CD4-positive, alpha-beta T cell treated with Interferon alpha-2 for 1 hour (primary cell): ENCODE data around the gene PPM1E.
"Not testable (repeated sequence)": the region's sequence is repeated elsewhere in the genome, so short reads cannot be mapped to it uniquely, and the experiment has no call there.

Source experiments
- DNase-seq, 2 donors: peaks; one replicate each; pipeline ENCODE4 v3.0.0-alpha.2; 2020 to 2022

Gene PPM1E

DNA sequence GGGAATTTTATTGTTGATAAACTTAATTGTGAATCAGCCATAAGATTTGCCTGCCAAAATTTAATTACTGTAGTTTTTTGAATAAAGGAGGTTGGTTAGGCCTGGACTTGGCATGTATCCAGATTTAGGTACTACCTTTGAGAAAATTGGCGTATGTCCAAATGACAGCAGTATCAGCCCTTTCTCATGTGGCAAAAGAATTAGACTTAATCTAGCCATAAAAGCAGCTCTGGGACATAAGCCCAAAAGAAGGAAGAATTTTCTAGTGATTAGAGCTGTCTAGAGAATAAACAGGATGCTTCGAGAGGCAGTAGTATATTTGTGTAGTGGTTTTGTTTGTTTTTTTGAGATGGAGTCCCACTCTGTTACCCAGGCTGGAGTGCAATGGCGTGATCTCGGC, 27.7 kb downstream of the PPM1E start:
- no peak for DNase-seq

GRCh38 chr17:58785097-58785496, 29.4 kb downstream of the PPM1E start:
- DNase-seq = no peak

GRCh38 chr17:58786586-58787295, 31.1 kb downstream of the PPM1E start:
- no peak for DNase-seq

DNA sequence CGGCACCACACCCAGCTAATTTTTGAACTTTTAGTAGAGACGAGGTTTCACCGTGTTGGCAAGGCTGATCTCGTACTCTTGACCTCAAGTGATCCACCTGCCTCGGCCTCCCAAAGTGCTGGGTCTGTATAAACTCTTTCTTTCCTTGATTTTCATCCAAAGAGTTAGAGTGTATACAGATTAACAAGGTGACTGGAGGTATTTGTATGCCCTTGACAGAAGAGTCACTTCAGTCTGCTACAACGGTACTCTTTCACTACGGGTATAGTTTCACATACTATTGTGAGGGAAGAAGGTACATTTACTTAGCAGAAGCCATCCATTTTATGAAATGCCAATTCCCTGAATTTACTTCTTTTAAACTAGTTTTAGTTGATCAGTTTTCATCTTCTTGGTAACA, 32.5 kb downstream of the PPM1E start:
- DNase-seq = no peak

DNA sequence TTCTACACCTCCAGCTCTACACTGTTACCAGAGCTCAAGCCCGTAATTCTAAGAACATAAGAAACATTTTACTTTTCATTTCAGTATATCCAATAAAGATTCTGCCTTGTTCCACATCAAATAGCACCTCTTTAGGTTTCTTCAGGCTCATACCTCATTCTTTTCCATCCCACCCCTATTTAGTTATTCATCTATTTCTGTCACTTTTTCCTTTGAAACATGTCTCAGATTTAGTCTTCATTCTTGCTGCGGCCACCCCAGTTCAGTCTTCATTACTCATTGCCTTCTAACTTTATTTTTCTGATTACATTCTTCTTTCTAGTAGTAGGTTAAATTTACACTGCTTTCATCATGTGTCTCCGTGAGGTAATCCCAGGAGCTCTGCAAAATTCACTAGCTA, 33.5 kb downstream of the PPM1E start:
- DNase-seq = no peak

DNA sequence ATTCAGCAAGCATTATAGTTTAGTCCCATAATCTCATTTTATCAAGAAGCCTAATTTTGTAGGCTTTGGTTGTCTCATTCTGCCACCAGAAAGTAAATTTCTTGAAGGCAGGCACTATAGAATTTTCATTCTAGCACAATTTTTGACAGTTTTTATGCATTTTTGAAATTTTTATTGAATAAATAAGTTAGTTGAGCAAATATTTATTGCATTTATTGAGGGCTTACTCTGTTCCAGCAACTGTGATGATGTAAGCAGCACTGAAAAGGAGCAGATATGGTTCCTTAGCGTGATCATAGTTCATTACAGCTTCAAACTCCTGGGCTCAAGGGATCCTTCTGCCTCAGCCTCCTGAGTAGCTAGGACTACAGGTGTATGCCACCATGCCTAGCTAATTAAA, 34.2 kb downstream of the PPM1E start:
- DNase-seq = no peak

DNA sequence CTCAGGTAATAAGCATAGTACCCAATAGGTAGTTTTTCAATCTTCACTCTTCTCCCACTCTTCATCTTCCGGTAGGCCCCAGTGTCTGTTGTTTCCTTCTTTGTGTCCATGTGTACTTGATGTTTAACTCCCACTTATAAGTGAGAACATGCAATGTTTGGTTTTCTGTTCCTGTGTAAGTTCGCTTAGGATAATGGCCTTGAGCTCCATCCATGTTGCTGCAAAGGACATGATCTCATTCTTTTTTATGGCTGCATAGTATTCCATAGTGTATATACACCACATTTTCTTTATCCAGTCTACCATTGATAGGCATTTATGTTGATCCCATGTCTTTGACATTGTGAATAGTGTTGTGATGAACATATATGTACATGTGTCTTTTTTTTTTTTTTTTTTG, 38.9 kb downstream of the PPM1E start:
- DNase-seq = not testable (repeated sequence)

DNA sequence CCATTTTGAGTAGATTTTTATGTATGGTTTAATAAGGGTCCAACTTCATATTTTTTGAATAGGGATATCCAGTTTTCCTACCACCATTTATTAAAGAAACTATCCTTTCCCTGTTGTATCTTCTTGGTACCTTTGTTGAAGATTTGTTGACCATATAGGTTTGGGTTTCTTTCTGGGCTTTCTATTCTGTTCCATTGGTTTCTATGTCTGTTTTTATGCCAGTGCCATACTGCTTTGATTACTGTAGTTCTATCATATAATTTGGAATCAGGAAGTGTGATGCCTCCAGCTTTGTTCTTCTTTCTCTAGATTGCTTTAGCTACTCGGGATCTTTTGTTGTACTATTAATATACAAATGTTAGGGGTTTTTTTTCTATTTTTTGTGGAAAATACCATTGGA, 46.5 kb downstream of the PPM1E start:
- DNase-seq = no peak

DNA sequence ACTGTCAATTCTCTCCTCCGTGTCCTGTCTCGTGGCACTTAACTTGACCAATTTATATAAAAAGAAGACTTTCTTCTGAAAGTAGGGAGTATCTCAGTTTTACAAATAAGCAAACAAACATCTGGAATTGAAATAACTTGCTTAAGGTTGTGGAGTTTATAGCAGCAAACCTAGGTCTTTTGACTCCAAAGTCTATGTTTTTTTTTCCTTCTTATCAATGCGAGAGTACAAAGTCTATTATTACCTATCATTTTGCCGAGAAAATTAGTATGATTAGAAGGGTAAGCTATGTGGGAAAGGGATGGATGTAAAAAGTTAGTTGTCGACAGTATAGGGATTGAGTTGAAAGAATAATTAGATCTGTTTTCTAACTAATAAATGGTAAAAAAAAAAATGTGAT, 50.4 kb downstream of the PPM1E start:
- no peak for DNase-seq

- no peak for DNase-seq
Observed at GRCh38 chr17:58808609-58809563, 53.2 kb downstream of the PPM1E start.

DNA sequence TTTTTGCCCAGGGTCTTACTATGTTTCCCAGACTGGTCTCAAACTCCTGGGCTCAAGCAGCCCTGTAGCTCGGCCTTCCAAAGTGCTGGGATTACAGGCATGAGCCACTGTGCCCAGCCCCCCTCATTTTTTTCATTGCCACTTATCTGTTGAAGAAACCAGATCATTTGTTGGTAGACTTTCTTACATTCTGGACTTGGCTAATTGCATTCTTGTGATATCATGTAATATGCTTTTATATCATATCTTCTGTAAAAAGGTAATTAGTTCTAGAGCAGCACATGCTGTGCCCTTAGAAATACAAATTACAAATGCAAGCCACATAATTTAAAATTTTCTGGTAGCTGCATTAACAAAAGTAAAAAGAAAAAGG, 53.9 kb downstream of the PPM1E start:
- DNase-seq = no peak

- no peak for DNase-seq
Observed at GRCh38 chr17:58811290-58811689, 55.6 kb downstream of the PPM1E start.

GRCh38 chr17:58813712-58814111, 58.1 kb downstream of the PPM1E start:
- DNase-seq = no peak

GRCh38 chr17:58818654-58819053, 63.0 kb downstream of the PPM1E start:
- no peak for DNase-seq

DNA sequence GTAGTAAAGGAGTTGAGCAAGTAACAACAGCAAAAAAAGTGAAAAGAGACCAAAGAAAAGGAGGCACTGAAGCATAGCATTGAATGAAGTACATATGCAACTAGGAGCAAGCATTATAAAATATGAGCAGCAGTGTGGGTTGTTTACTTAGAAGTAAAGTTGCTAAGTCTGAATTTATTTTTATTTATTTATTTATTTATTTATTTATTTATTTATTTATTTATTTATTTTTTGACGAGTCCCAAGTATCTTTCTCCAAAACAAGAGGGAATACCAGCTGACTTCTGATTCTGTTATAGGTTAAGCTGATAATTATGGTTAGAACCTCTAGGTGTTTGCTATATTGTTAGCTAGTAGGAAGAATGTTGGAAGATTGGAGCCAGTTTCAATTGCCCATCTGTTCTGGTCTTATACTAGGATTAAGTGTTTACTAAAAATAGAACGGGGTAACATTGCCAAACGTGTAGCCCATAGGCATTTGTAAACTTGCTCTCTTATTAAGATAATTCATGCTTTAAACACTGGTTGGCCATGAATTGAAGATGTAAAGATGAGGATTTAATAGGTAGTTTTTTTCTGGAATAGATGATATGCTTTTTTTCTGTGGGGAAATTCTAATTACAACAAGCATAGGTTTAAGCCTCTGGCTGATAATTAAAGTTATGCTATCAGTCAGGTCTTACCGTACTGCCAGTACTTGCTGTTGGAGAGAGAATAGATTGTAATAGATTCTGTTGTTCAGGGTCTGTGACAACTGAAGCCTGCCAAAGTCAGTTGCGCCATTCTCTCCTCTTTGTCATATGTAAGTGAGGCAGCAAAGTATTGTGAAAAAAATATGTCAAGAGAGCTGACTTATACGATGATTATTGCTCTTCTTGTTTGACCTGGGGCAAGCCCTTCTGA, 66.7 kb downstream of the PPM1E start:
- no peak for DNase-seq

DNA sequence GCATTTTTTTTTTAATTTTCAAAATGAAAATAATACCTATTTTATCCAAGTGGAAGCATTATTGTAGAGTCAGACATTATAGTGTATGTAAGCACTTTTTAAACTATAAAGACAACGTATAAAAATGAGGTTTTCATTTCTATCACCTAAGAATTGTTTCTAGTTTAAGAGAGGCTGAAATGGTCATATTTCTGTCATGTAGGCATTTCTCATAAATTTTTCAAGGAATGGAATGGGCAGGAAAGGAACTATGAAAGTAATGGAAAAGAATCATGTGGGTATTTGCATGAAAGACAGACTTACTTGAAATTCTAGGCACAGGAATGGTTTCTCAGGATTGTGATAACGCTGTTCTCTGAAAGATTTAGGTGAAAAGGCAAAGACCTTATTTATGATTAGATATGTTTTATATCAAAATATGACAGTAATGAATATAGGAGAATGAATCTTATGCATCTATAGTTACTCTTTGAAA, 67.4 kb downstream of the PPM1E start:
- DNase-seq = no peak

DNA sequence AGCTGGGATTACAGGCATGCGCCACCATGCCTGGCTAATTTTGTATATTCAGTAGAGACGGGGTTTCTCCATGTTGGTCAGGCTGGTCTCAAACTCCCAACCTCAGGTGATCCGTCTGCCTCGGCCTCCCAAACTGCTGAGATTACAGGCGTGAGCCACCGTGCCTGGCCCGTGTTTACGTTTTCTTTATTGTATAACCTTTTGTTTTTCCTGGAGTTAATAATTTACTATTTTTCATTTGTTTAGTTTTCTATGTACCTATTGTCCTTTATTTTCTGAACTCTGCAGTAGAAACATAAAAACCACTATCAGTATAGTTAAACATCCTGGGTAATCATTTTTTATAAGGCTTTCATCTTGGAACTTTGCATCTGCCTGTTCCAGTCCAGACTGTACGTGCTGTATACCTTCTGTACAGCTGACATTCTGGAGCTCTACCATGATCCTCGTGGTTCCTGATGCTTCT, 73.6 kb downstream of the PPM1E start:
- no peak for DNase-seq

GRCh38 chr17:58831780-58832179, 76.1 kb downstream of the PPM1E start:
- DNase-seq = no peak

DNA sequence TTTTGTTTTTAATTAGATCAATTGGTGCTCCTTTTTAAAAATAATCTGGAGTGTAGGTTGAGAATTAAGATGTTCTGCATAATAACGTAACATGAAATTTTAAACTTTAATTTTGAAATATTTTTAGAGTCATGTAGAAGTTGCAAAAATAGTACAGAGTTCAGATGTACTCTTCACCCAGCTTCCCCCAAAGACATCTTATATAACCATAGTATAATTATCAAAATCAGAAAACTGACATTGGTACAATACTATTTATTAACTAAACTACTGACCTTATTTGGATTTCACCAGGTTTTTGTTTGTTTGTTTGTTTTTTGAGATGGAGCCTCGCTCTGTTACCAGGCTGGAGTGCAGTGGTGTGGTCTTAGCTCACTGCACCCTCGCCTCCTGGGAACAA, 76.9 kb downstream of the PPM1E start:
- DNase-seq = no peak

DNA sequence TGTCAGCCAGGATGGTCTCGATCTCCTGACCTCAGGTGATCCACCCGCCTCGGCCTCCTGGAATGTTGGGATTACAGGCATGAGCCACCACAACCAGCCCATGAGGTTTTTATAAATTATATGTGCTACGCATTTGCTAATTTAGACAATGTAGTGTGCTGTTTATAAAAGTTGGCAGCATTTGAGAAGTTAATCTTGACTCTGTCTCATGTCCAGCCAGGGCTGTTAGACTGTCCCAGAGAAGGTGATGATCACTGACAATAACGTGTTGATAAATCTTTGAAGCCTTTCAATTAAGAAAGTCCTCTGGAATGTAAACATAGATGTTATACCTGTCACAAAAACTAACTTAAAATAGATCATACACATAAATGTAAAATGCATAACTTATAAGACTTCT, 82.0 kb downstream of the PPM1E start:
- DNase-seq = no peak

- no peak for DNase-seq
Observed at GRCh38 chr17:58840820-58841612, 85.4 kb downstream of the PPM1E start.

DNA sequence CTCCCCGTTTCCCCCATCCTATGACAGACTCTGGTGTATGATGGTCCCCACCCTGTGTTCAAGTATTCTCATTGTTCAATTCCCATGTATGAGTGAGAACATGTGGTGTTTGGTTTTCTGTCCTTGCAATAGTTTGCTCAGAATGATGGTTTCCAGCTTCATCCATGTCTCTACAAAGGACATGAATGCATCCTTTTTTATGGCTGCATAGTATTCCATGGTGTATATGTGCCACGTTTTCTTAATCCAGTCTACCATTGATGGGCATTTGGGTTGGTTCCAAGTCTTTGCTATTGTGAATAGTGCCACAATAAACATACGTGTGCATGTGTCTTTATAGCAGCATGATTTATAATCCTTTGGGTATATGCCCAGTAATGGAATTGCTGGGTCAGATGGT, 90.8 kb downstream of the PPM1E start:
- DNase-seq = not testable (repeated sequence)
